HG02571 (cell line): Measurements from ENCODE around the gene CASTOR1.
"Not testable (repeated sequence)": the region's sequence is repeated elsewhere in the genome, so short reads cannot be mapped to it uniquely, and the experiment has no call there.

Experiments
- ATAC-seq: cut with Tn5 transposase; IDR thresholded peaks from one replicate; pipeline ENCODE4 v1.9.1; 2021; ENCODE audit warnings: mild to moderate bottlenecking, moderate library complexity; ENCODE audit not compliant: unreplicated experiment

The CASTOR1 gene

GRCh38 chr22:30289141-30289979 lies at the start of gene CASTOR1:
CASTOR1 (minus strand) TSS chr22:30289505; CDS start chr22:30289497, 8 bp downstream.
- peak; percentile 55 for ATAC-seq

GRCh38 chr22:30338802-30339201 lies 49.5 kb upstream of the CASTOR1 start:
- no peak for ATAC-seq

DNA sequence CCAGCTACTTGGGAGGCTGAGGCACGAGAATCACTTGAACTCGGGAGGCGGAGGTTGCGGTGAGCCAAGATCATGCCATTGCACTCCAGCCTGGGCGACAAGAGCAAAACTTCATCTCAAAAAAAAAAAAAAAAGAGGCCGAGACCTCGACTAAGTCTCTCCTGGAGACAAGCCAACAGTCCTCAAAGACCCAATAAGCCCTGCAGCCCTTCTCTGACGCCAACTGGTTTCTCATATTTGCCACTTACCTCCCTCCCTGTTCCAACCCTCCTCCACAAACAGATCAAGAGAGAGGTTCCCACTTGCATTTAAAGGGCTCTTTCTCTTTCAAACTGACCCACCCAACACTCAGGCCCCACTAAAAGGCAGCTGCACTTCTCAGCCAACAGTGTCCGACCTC lies 49.0 kb upstream of the CASTOR1 start:
- ATAC-seq, result not testable (repeated sequence)

GRCh38 chr22:30337461-30337778 lies 48.1 kb upstream of the CASTOR1 start:
- no peak for ATAC-seq

GRCh38 chr22:30336752-30337460 lies 47.6 kb upstream of the CASTOR1 start:
- no peak for ATAC-seq

DNA sequence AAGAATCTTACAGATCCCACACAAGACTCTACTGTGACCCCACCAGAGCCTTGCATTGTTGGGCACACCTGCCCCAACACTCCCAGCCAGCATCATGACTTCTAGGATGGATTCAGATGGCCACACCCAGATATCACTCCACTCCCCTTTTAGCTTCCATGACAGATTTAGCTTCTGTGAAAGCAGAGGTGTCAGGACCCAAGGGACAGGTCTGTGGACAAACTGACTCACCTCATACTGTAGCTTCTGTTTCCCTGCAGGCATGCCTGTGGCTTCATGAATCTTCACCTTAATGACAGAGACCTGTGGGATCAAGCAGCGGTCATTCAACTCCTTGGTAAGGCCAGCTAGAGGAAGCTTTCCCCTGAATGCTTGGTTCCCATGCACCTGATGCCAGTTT lies 45.9 kb upstream of the CASTOR1 start:
- ATAC-seq, result no peak

DNA sequence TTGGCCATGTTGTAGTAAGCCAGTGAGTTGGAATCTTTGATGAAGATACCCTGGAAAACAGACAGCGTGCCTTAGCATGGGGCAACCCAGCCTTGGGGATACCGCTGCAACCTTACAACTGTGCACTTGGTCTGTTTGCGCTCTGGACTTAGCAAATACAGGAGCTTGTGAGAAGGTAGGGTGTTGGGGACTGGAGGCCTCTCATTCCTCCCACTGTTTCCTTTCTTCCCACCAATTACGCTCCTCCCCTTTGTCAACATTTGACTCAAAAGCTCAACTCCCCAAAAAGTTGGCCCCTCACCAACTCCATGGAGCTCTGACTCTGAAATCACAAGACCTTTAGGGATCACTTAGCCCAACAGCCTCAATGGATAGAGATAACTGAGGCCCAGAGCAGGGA lies 45.3 kb upstream of the CASTOR1 start:
- ATAC-seq, result no peak

DNA sequence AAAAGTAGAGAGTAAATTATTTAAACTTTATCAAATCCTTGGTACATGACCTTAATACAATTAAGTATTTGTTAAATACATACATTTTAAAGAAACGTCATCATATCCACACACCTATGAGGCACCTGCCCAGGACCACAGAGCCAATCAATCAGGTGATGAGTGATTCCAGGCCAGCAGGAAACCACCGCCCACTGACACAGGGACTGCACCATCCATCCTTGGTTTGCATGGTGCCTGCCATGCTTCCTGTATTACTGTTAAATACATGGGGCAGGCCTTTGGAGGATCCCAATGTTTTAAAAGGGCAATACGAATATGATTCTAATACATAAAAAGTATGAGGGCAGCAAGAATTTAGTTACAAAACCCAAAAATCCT lies 44.4 kb upstream of the CASTOR1 start:
- ATAC-seq, result no peak

DNA sequence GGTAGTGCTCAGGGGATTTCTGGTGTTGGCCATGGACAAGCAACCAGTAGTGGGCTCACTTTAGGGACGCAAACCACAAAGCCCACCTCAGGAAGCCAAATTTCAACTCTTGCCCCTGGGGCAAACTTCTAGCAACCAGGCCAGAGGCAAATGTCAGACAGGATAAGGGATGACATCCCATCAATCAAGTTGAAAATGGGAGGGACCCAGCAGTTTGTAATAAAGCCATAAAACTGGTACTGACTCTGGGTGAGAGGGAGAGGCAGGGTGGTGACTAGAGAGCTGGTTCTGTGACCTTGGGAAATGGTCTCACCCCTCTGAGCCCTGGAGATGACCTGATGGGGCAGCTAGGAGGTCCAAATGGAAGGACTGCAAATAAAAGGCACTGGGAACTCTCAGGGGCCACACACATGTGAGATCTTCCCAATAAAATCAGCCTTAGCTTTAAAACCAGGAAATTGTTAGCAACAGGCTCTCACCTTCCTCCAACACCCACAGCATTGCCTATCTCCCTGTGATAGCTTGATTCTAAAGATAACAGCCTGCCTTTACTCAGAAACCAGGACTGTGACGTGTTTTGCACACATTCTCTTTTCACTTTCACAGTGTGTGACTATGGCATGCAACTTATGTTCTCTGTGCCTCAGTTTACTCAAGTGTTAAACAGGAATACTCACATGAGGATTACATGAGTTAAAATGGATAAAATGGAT lies 43.8 kb upstream of the CASTOR1 start:
- no peak for ATAC-seq

GRCh38 chr22:30332551-30332950 lies 43.2 kb upstream of the CASTOR1 start:
- no peak for ATAC-seq

- ATAC-seq, result no peak
Measured at GRCh38 chr22:30328466-30329049, 39.3 kb upstream of the CASTOR1 start.

- no peak for ATAC-seq
Measured at GRCh38 chr22:30327864-30328345, 38.6 kb upstream of the CASTOR1 start.

GRCh38 chr22:30326706-30327362 lies 37.5 kb upstream of the CASTOR1 start, which contains the start of gene TBC1D10A:
TBC1D10A (minus strand) TSS chr22:30326941; CDS start chr22:30326881, 60 bp downstream.
- ATAC-seq, result peak; percentile 75

DNA sequence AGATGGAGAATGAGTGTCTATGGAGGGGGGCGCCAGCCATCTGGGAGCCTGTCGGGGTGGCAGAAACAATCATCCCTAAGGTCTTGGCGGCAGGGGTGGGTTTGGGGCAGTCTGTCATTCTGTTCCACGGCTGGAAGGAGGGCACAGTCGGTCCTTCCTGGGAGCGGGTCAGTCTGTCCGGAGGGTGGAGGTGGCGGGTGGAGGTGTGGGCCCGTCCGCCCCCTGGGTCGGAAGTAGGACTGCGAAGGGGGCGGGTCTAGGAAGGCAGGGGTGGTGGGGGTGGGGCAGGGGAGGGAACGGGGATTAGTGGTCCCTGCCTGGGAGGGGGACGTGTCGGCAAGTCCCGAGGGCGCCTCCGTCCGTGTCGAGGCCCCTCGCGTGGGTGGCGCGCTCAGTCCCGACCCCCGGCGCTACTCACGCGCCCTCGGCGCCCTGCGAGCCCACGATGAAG lies 37.0 kb upstream of the CASTOR1 start:
- peak; percentile 30 for ATAC-seq

GRCh38 chr22:30325724-30326254 lies 36.5 kb upstream of the CASTOR1 start:
- ATAC-seq, result no peak

DNA sequence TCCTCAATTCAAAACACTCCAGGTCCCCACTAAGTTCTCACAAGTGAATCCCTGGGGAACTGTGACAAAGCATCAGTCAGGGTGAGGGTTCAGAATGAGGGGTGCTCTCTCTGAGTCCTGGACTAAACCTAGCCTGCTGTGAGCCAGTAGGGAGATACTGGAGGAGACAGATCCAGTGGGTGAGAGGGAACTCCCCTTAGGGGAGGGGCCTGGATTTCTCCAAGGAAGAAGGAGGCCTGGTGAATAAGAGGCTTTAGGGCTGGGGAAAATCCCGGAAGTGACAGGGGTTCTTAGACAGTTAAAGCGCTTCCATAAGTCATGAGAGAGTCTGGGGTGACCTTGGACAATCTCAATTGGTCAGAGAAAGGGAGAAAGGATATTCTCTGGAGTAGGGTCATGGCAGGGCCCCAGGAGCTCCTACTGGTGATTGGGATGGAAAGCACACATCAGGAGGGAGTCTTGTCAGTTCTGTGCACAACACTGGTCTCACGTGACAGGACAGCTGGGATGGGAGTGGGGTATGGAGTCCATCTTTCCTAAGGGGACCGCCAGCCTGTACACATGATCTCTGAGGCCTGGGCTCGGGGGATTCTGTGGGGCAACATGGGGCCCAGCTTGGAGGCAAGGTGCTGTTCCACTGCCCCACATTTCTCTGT lies 35.9 kb upstream of the CASTOR1 start:
- no peak for ATAC-seq

DNA sequence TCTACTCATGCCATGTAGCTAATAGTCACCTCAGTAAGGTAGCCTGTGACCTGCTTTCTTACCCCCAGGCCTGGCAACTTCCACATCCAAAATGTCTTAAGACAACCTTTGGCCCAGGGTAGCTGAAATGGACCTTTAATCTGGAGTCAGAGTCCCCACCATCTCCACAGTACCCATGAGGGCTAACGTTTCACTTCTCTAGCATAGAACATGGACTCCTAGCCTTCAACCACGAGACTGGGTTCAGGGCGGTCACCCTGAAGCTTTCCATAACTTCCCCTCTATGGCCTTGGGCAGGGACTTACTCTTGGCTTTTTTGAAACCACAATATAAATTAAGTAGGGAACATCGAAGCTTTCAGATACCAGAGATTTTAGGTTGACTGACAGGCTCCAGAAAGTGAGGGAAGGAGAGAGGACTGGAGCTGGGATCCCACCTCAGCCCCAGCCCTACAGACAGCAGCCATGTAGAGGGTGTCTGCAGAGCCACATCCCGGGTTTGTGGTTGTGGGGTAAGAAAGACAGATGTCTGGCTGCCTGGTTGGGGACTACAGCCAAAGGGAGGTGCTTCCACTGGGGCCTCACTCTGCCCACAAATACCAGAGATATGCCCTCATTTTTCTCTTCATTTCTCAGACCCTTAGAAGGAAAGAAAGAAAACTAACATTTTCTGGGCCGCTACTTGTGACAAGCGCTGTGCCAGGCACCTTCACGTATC lies 34.9 kb upstream of the CASTOR1 start:
- ATAC-seq, result no peak

- ATAC-seq, result no peak
Measured at GRCh38 chr22:30323246-30323645, 33.9 kb upstream of the CASTOR1 start.

GRCh38 chr22:30321461-30321860 lies 32.2 kb upstream of the CASTOR1 start:
- ATAC-seq, result no peak
